Lower leg skin (tissue), 4 donors: ENCODE results near the gene IER5. TPM values are rescaled to one million over a fixed set of nuclear protein-coding genes. Genes with fewer than 3 reads are reported as not detected.

Source experiments
- DNase-seq, 2 donors: peaks; one replicate each; pipeline ENCODE4 v3.0.0-alpha.2; 2019; ENCODE audit warnings: low spot score in 2 of 2
- H3K4me3 ChIP-seq: fragments of 200-600 bp; sonication (generic); 2 replicates; pipeline ENCODE4 v1.5.1; 2017; ENCODE audit warnings: mild to moderate bottlenecking, low read depth; ENCODE audit not compliant: poor library complexity, severe bottlenecking
- CTCF ChIP-seq, 3 donors: fragments of 450-650 bp; IDR thresholded peaks; one replicate each; pipeline ENCODE4 v1.5.1; 2016; ENCODE audit warnings: antibody characterized with exemption in 3 of 3, mild to moderate bottlenecking in 3 of 3, moderate library complexity in 2 of 3
- POLR2A ChIP-seq, 2 donors: fragments of 450-650 bp; IDR thresholded peaks; one replicate each; pipeline ENCODE4 v1.6.1; 2016 to 2017; ENCODE audit warnings: antibody characterized with exemption in 2 of 2, mild to moderate bottlenecking in 1 of 2, moderate library complexity in 1 of 2
- WGBS, 2 donors: methylation state at CpG; one replicate each; pipeline ENCODE4 v1.1.5; 2018; 5-methylcytosine and 5-hydroxymethylcytosine counted together
- intact Hi-C: fragments of 100-400 bp; cut with DNase I; formaldehyde crosslinking; loops from one replicate; pipeline ENCODE4 v1.15.0; 2023; ENCODE audit warnings: low total_unique reads
- total RNA-seq, 4 donors: library from RNA; depleted of rRNA; stranded (reverse); fragments of >200 nt; gene quantifications; one replicate each; pipeline ENCODE4 v1.1.0, GENCODE V29; 2016

IER5 gene
- total RNA-seq, 4 donors from 2014 or later: 36.7 to 53.4 (median 48.3) TPM

GRCh38 chr1:181095763-181096184 lies 7.3 kb downstream of the IER5 start:
- TF ChIP-seq CTCF (IDR thresholded peaks at IDR 0.05) (no peak), POLR2A (IDR thresholded peaks at IDR 0.05) (no peak)
- no peak for DNase-seq
- no peak overlapping the region for H3K4me3 ChIP-seq
- intact Hi-C loops: no loop called here
- 72 to 75% methylated on average over 5 of the region's 5 CpGs for WGBS, 2 donors

- TF ChIP-seq POLR2A (IDR thresholded peaks at IDR 0.05) (no peak), CTCF (IDR thresholded peaks at IDR 0.05) (no peak)
- no peak overlapping the region for H3K4me3 ChIP-seq
- 62 to 64% methylated on average over 7 of the region's 7 CpGs for WGBS, 2 donors
- intact Hi-C loops: no loop called here
- no peak for DNase-seq
Observed at GRCh38 chr1:181097242-181097641, 8.7 kb downstream of the IER5 start.

- TF ChIP-seq CTCF (IDR thresholded peaks at IDR 0.05) (no peak), POLR2A (IDR thresholded peaks at IDR 0.05) (no peak)
Observed at GRCh38 chr1:181099152-181100014, 10.9 kb downstream of the IER5 start.

GRCh38 chr1:181100015-181100905 lies 11.8 kb downstream of the IER5 start:
- no peak for DNase-seq

More at GRCh38 chr1:181099152-181100014, 10.9 kb downstream of the IER5 start:
- no peak for DNase-seq
- intact Hi-C loops: no loop called here
- no peak overlapping the region for H3K4me3 ChIP-seq
- WGBS, 2 donors: 16 to 25% methylated on average over 11 of the region's 11 CpGs

GRCh38 chr1:181100934-181101333 lies 12.4 kb downstream of the IER5 start:
- intact Hi-C loops: no loop called here
- TF ChIP-seq POLR2A (IDR thresholded peaks at IDR 0.05) (no peak), CTCF (IDR thresholded peaks at IDR 0.05) (no peak)
- WGBS, 2 donors: 88 to 90% methylated on average over 4 of the region's 4 CpGs
- no peak for DNase-seq
- no peak overlapping the region for H3K4me3 ChIP-seq

More at GRCh38 chr1:181100015-181100905, 11.8 kb downstream of the IER5 start:
- intact Hi-C loops: no loop called here
- no peak for TF ChIP-seq POLR2A (IDR thresholded peaks at IDR 0.05)
- TF ChIP-seq CTCF (IDR thresholded peaks at IDR 0.05): no peak
- no peak overlapping the region for H3K4me3 ChIP-seq
- WGBS, 2 donors: 35 to 41% methylated on average over 10 of the region's 10 CpGs
